GM21367 (cell line): Measurements from ENCODE around the gene FRMPD4.
"Not testable (repeated sequence)": the region's sequence is repeated elsewhere in the genome, so short reads cannot be mapped to it uniquely, and the experiment has no call there.

Experiments
- ATAC-seq: cut with Tn5 transposase; IDR thresholded peaks from one replicate; pipeline ENCODE4 v1.9.1; 2021; ENCODE audit not compliant: unreplicated experiment

Gene FRMPD4

DNA sequence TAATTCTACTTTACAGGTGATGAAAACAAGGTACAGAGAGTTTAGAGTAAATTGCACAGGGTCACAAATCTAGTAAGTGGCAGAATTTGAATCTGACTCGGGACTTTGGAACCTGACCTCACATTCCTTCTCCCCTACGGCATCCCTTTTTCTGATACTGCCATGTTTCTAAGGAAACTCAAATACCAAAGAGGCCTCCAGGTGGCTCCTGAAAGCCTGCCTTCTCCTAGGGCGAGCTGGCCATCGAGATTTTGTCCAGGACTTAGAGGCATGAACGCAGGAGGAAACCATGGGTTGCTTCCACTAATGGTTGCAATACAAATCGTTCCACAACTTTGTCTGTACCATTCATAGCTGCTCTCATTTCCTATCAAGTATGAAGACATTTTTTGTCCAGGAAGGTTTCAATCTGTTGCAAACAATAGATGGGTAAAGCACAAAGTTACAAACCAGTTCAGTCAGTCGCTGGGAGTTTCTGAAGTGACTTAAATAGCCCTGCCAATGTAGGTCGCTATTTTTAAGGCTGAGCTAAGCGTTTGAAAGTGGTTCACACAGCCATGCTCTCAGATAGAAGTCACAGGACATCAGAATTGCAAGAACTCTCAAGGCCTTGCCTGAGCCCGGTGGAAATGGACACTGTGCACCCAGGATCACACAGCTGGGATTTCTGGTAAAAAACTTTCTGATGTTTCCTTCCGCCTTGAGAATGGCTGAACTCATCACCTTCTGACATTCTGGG is 356.3 kb downstream of the FRMPD4 start:
- ATAC-seq, result no peak

DNA sequence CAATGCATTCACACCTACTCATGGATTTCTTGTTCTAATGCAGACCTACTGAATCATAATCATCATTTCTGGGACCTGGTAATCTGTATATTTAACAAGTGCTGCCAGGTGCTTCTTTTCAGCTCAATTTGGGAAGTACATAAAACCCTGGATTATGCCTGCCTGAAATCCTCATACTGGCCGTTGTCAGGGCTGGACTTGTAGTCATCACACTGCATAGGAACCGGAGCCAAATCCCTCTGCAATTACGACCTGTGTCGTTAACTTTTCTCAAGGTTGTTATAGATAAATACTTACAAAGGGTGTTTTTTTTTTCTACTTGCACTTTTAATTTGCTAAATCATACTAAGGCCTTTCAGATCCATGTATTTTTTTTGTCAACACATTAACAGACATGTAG is 358.1 kb downstream of the FRMPD4 start:
- ATAC-seq, result no peak

DNA sequence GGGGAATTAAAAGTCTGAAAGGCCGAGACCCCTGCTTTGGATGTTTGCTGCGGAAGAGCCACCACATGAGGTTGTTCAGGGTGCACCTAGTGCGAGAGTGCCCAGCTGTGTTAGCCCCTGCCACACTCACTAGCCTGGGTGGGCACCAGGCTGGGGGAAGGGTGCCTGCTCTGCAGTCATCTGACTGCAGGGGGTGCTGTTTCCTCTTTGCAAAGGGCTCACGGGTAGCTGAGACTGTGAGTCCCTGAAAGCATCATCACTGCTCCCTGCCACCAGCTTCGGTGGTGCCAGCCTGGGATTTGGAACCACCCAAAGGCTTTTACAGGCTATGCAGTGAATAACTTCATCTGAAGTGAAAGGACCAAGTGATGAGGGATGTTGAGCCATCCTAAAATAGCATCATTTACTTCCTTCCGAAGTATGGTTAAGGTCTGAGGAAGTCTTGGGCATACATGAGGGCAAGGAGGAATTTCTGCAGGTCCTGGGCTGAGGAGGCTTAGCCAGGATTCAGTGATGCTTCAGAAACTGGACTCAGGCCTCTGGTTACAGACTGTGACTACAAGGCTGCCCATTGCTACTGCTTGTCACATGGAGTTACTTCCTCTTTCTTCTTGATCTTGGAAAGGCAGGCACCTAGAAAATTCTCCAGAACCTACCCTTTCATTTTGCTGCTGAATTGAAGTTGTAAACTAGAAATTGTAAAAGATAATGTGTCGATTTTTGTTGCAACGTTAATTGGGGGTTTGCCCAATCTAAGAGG is 359.7 kb downstream of the FRMPD4 start:
- ATAC-seq, result peak; percentile 65

DNA sequence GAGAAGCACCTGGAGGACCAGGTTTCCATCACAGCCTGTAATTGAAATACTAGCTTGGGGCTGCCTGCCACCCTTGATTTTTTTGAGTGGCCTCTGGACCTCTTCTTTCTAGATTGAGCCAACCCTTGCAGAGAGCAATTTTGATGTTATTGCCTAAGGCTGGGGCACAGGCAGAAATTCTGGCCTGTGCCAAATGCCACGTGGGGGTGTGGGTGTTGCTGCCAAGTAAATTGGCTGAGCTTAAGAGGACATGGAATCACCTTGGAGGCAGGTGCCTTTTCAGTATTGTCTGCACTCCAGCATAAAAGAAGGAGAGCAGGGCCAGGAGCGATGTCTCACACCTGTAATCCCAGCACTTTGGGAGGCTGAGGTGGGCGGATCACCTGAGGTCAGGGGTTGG is 366.9 kb downstream of the FRMPD4 start:
- no peak for ATAC-seq

DNA sequence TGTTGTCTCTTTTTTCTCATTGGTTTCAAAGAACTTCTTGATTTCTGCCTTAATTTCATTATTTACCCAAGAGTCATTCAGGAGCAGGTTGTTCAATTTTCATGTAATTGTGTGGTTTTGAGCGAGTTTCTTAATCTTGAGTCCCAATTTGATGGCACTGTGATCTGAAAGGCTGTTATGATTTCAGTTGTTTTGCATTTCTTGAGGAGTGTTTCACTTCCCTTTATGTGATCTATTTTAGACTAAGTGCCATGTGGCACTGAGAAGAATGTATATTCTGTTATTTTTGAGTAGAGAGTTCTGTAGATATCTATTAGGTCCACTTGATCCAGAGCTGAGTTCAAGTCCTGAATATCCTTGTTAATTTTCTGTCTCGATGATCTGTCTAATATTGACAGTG is 377.1 kb downstream of the FRMPD4 start:
- ATAC-seq, result peak; percentile 99

DNA sequence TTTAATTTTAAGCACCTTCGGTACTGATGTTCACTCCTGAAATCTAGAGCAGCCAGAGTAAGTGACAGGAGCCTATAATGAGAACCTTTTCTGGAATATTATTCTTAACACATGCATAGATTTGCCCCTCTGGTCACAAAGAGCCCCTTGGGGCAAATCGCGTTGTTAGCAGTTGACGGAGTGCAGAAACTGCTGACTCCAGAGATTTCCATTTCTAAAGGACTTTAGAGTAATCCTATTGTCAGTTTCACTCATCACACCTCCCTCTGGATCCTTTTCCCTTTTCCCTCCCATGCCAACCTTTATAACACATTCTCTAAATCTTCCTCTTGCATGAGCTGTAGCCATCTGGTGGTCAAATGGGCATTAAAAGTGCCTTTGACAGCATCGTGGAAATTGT is 388.0 kb downstream of the FRMPD4 start:
- ATAC-seq, result no peak

DNA sequence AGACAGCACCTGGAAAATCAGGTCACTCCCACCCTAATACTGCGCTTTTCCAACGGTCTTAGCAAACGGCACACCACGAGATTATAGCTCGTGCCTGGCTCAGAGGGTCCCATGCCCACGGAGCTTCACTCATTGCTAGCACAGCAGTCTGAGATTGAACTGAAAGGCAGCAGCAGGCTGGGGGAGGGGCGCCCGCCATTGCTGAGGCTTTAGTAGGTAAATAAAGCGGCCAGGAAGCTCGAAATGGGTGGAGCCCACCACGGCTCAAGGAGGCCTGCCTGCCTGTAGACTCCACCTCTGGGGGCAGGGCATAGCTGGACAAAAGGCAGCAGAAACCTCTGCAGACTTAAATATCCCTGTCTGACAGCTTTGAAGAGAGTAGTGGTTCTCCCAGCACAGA is 399.8 kb downstream of the FRMPD4 start:
- not testable (repeated sequence) for ATAC-seq

DNA sequence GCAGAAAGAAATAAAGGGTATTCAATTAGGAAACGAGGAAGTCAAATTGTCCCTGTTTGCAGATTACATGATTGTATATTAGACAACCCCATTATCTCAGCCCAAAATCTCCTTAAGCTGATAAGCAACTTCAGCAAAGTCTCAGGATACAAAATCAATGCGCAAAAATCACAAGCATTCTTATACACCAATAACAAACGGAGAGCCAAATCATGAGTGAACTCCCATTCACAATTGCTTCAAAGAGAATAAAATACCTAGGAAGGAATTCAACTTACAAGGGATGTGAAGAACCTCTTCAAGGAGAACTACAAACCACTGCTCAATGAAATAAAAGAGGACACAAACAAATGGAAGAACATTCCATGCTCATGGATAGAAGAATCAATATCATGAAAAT is 404.0 kb downstream of the FRMPD4 start:
- ATAC-seq, result not testable (repeated sequence)

DNA sequence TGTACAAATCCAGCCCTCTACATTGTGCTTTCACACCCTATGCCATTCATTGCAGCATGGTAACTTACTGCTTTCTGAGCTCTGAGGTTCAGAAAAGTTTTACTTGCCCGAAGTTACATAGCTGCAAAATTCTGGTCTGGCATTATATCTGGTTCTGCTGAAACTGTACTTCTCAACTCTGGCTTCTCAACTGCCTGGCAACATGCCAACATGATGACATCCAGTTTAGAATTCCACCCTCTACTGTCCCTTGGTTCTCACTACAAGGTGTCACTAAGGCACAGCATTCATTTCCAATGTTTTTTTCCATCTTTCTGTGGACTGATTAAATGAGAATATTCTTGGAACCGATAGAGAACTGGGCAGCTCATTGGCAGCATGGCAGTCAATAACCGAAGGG is 410.1 kb downstream of the FRMPD4 start:
- no peak for ATAC-seq

DNA sequence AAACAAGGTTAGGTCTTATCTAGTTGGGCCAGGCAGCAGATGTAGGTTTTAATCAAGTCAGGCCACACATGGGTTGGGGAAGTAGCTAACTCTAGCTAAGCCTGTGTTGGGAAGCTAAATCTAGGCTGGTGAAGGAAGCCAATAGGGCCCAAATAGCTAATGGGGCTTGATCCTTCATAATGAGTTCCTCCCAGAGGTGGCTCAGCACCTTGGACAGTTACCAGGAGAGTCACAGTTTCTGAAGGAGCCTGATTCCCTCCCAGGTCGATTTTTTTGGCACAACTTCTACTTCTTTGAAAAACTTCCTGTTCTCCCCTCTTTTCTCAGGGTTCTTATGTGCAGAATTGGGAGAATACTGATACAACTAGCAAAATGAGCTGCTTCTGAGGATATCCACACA is 410.5 kb downstream of the FRMPD4 start:
- no peak for ATAC-seq

DNA sequence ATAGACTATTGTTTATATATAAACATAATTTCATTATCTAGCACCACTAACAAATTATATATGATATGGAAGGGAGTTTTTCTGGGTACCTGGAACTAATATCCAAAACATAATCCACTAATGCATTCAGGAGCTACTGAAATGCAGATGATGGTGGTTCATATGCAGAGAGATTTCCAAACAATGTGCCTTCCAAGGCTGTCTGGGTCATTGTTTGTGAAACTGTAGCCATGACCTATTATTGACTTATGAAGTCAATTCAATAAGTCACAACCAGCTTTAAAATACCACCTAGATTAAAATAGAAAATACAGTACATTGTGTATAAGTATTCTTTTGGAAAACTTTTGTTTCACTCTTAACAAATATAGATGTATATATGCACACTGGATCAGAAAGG is 415.9 kb downstream of the FRMPD4 start:
- ATAC-seq, result no peak

DNA sequence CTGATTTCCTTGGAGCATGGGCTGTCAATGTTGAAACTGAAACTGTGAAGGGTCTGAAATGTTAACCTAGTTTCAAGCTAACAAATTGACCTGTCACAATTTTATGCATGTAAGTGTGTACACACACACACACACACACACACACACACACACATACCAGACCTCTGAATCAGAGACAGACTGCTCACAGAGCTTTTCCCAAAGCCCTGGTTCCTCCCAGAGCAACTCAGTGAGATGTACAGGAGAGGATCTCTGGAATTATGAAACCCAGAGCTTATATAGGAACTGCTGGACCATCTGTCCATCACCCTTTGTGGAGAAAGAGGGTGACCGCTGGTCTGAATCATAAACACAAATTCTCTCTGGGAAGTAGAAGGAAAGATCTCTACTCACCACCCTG is 424.8 kb downstream of the FRMPD4 start:
- ATAC-seq, result no peak

DNA sequence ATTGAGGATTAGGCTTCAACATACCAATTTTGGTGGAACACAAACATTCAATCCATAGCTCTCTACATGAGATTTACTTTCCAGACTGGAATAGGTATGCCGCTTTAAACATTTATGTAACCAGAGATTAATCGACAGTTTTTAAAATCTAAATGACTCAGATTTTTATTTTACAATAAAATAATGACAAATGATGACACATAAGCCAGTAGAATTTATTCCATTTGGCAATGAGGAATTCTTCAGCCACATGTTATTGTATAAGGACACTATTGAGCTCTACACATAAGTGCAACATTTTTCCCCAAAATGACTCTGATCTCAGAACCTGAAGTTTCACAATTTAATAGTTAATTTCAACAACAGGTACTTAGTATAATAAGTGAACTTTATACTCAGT is 425.9 kb downstream of the FRMPD4 start:
- no peak for ATAC-seq

DNA sequence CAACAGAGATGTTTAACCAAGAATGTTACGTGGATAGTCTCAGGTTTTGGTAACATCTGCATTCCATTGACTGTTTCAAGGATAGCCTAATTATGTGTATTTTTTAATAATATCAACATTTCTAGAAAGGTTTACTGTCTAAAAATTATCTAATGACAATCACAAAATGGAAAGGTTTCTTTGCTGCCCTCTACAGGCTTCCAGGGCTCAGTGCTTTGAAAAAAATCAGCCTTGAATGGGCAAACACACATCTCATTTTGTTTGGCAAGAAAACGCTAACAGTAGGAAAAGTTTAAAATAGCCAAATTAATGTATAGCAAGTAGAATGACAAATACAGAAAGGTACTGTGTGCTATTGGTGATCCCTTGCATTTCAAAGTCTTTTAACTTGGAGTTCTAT is 429.6 kb downstream of the FRMPD4 start:
- ATAC-seq, result no peak

DNA sequence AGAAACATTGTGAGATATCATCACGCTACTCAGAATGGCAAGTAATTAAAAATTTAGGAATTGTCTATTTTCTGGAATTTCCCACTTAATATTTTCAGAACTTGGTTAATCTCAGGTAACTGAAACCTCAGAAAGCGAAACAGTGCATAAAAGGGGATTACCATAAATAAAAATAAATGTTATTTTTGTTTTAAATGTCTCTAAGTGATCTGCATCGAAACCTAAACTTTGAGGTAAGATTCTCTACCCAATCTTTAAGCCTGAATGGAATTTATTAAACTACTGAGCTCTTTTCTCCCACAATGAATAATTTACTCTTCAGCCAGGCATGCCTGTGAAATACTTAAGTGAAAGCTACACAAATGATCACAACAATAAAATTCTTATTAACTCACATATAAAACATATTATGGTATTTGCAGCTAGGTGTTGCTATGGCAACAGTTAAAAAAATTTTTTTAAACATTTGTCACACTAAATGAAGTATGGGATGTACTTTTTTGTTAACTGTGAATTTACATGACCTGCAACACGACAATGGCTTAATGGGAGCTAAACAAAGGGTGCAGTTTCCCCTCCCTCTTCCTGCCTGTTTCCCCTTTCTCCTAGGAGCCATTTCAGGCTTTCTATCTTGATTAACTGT is 432.7 kb downstream of the FRMPD4 start:
- ATAC-seq, result no peak

DNA sequence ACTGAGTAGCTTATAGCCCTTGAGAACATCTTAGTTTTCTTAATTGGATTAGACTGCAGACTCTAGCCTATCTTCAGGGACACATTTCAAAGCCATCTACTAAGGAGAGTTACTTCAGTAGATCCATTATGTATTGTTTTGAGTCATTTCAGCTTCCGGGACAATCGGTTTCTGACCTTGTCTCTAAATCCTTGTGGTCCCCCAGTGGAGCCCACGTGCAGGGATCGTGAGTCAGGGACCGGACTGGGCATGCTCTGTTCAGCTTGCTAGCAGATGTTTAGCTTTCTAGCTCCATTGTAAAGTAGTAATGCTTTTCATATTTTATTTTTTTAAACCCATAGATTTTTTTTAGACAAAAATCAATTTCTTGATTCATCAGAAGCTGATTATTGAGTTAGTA is 441.0 kb downstream of the FRMPD4 start:
- no peak for ATAC-seq

DNA sequence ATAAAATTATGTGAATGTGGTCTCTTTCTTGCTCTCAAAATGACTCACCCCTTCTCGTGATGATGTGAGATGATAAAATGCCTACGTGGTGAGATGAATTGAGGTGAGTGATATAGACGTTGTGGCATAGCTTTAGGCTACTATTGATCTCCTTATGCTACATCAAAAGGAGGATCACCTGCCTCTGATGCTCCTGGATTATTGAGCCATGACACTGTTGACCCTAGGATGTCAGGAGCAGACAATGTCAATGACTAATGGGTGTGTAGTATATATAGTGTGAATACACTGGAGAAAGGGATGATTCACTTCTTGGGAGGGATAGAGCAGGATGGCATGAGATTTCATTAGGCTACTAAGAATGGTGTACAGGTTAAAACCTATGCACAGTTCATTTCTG is 442.3 kb downstream of the FRMPD4 start:
- ATAC-seq, result no peak

DNA sequence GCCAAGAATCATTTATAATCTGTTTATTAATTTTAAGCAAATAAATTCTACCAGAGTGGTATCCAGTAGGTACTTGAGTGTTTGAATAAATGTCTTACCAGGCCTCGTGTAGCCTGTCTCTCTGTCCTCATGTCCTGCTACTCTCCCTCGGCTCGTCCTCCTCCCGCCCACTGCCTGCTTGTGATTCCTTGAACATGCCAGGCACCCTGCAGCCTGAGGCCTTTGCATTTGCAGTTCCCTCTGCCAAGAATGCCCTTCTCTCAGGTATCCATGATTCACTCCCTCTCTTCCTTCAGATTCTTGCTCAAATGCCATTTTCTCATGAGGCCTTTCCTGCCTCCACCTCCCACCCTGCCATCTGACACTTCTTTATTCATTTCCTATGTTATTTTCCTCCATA is 443.3 kb downstream of the FRMPD4 start:
- no peak for ATAC-seq

DNA sequence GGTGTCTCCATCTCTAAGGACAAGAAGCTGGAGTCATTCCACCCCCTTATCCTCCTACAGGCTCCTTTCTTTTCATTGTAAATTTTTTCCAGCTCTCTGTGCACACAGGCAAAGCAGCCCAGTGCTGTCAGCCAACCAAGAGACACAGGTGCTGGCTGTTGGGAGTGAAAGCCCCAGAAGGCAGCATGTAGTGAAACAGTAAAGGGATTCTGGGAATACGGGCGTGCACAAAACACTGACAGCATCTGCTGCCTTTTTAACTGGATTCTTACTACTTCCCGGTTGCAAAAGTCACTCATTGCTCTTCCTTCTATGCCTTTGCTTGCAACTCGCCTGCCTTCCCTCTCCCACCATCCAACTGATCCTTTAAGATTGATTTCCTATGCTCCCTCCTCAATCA is 444.4 kb downstream of the FRMPD4 start:
- no peak for ATAC-seq

DNA sequence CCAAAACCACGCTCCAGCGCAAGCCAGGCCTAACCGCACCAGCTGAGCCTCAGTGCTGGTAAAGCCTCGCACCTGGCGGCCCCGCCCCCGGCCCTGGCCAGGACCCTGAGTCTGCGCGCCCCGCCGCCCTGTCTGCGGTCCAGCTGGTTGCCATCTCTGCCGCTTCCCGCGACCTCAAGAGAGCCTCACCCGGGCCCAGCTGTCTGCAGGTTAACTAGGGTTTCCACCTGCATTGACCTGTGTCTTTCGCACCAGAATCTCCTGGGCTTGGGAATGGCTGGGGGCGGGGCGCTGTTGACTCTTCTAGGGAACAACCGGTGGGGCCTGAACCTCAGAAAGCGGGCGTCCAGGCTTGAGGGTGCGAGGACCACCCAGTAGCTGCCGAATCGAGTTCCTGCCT is 445.3 kb downstream of the FRMPD4 start:
- ATAC-seq, result no peak

DNA sequence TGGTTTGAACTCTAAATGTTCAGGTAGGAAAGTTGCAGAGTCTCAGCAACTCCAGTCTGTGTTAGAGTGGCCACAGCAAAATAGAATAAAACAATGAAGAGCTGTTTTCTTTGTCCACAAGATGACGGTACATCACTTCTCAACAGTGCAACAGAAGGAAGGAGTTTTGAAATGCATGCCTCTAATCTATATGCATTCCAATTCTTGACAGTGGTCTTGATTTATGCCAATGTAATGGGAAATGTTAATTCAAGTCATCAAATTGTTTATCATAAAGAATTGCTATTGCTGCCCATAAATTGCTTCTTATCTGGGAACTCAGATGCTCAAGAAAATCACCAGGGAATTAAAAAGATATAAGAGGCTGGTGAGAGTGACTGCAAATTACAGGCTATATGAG is 457.4 kb downstream of the FRMPD4 start:
- ATAC-seq, result no peak

DNA sequence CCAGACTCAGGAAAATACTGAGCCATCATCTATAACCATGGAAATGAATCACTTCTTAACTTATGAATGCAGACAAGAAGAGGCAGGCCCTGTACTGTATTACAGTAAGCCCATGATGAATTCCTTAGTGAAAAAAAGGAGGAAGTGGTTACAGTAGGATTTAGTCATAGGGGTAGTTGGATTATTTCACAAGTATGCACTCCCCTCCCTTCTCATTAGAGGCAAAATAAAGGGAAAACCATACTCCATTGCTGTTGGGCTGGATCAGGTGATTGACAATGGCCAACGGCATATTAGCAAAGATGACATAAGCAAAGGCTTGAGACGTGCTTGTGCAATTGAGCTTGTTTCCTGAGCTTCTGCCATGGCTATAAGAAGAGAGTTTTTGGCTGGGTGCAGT is 471.8 kb downstream of the FRMPD4 start:
- no peak for ATAC-seq
